HL-60/S4 (cell line): ENCODE data around the gene MTFP1.
"Not testable (repeated sequence)": the region's sequence is repeated elsewhere in the genome, so short reads cannot be mapped to it uniquely, and the experiment has no call there.

Experiments
- in situ Hi-C: fragments of 300-500 bp; cut with MboI; formaldehyde crosslinking; loops from 2 replicates; pipeline ENCODE4 v1.14.3; 2022; ENCODE audit warnings: low sequenced_read_pairs

Gene MTFP1

DNA sequence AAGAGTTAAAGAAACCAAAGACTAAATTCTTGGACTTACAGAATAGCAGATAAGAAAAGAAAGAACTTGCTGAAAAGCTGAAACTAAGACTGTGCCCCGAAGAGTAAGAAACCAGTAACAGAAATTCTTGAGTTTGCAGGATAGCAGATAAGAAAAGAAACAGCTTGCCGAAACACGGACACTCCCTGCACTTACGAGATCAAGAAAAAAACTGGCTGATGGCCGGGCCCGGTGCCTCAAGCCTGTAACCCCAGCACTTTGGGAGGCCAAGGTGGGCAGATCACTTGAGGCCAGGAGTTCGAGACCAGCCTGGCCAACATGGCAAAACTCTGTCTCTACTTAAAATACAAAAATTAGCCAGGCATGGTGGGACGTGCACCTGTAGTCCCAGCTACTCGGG lies 25.9 kb downstream of the MTFP1 start:
- in situ Hi-C loops = not testable (repeated sequence)

- in situ Hi-C loops = no loop called here
These were observed 27.3 kb downstream of the MTFP1 start for GRCh38 chr22:30452861-30453260.

DNA sequence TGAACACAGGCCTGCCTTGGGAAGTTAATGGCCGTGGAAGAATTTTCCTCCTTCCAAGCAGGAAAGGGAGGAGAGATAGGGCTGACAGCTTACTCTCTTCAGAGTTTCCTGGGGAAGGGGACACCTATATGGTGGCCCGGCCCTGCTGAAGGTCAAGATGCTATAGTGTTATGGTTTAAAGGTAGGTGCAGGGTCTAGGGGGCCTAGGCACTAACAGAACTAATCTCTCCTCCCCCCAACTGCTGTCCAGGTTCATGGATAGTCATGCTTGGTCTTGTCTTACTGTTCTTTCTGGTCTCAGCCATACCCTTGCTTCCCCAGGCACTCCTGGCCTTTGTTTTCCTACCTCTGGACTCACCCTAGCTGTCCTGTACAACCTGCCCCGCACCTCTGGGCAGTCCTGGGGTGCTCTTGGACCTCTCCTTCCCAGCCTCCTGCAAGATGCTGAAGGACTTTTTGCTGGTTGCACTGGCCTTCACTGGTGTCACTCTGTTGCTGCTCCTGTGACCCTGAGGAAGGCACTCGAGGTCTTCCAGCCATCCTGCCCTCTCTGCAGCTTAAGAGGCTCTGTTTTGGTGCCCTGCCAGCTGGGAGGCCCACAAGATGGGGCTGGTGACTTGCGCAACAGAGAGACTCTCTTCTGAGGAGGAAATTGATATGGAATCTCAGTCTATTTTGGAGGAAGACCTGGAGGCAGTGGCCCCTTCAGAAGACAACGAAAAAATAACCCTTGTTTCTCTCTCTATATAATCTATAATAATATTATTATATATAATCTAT lies 28.4 kb downstream of the MTFP1 start:
- in situ Hi-C loops = no loop called here

DNA sequence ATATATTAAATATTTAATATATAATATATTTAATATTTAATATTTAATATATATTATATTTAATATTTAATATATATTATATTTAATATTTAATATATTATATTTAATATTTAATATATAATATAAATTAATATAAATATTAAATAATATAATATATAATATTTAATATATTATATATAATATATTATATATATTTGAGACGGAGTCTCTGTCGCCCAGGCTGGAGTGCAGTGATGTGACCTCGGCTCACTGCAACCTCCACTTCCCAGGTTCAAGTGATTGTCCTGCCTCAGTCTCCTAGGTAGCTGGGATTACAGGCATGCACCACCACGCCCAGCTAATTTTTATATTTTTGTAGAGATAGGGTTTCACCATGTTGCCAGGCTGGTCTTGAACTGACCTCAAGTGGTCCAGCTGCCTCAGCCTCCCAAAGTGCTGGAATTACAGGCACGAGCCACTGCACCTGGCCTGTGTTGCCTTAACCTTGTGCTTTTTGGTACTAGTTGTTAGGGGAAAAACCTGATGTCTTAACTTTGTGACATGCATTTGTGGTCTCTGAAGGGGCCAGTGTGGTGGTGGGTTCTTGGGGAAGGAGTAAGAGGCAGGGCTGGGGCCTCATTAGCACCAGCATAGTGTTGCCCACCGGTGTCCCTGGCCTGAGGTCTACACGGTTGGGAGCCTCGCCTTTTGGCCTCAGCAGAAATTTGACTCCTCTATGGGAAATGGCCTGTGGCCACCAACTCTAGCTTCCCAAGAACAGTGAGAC lies 29.7 kb downstream of the MTFP1 start:
- in situ Hi-C loops = no loop called here

DNA sequence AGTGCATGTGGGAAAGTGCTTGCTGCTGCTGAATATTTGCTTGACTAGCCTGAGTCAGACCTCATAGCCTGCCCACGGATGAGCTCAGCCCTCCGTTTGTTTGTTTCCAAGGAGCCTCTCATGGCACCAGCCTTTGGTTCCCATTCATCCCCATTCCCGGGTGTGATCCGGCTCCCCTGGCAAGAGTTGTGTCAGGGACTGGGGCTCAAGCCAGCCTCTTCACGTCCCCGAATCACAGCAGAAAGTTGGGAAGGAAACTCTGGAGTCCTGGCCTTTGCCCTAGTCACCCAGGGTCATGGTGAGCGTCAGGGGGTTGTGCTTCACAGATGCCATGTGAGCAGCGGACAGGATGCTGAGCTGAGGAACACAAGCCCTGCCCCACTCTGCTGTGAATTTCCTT lies 32.4 kb downstream of the MTFP1 start:
- in situ Hi-C loops = no loop called here

DNA sequence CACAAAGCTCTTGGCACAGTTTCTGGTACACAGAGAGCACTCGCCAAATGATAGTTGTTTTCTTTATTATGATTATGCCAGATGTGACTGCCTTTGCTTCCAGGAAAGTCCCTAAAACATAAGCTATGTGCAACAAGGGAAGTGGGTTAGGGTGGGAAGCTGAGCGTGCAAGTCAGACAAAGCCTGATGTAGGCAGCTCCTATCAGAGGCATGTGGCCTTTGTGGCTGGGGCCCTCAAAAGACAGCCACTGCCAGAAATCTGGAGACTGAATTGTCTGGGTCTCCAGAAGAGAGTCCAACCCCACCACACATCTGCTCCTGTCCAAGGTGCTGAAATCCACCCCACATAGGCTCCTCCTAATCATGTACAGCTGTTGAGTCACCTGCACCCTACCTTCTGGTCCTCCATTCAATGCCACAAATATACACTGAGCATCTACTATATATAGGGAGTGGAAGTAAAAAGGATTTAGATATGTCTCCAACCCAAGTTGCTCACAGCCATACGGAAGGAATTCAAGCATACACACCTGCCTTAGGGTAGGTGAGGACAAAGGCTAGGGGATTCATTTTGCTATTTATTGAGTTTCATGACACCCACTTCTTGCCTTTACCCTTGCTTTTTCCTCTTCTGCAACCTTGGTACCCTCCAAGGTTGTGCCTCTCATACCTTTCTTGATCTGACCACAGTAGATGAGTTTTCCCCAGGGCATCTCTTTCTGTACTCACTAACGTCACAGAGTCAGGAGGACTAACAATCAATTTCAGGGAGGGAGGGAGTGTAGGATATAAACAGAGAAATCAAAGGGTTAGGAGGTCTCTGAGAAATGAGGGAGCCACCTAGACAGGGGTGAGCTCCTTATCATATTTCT lies 33.8 kb downstream of the MTFP1 start:
- in situ Hi-C loops = no loop called here

GRCh38 chr22:30460147-30460546 lies 34.6 kb downstream of the MTFP1 start:
- in situ Hi-C loops = no loop called here

DNA sequence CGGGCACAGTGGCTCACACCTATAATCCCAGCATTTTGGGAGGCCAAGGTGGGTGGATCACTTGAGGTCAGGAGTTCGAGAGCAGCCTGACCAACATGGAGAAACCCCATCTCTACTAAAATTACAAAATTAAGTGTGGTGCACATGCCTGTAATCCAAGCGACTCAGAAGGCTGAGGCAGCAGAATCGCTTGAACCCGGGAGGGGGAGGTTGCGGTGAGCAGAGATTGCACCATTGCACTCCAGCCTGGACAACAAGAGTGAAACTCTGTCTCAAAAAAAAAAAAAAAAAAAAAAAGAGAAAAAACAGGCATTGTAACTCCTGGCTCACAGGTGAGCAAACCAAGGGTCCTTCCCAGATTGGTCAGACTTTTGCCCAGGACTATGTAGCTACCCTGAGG lies 35.0 kb downstream of the MTFP1 start:
- in situ Hi-C loops = not testable (repeated sequence)

DNA sequence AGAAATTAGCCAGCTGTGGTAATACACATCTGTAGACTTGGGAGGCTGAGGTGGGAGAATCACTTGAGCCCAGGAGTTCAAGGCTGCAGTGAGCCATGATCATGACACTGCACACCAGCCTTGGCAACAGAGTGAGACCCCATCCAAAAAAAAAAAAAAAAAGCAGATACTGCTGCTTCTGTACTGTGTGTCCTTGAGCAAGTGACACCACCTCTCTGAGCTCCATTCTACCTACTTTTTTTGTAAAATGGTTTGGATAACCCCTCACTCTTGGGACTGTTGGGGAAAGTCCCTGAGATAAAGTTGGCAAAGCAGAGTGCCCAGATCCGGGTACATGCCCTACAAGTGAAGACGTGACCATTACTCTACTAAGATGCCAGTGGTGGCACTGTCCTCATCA lies 43.6 kb downstream of the MTFP1 start:
- in situ Hi-C loops = no loop called here

DNA sequence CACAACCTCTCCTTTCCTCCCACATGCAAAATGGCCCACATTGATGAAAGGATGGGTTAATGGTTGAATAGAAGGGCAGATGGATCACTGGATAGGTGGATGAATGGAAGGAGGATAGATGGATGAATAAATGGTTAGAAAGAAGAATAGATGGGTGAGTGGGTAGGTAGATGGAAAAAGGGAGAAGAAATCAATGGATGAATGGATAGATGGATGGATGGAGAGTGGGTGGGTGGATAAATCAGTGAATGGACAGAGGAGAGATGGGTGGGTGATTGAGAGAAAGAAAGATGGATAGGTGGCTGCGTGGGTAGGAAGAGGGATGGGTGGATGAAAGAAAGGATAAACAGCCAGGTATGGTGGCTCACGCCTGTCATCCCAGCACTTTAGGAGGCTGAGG lies 45.1 kb downstream of the MTFP1 start:
- in situ Hi-C loops = no loop called here

DNA sequence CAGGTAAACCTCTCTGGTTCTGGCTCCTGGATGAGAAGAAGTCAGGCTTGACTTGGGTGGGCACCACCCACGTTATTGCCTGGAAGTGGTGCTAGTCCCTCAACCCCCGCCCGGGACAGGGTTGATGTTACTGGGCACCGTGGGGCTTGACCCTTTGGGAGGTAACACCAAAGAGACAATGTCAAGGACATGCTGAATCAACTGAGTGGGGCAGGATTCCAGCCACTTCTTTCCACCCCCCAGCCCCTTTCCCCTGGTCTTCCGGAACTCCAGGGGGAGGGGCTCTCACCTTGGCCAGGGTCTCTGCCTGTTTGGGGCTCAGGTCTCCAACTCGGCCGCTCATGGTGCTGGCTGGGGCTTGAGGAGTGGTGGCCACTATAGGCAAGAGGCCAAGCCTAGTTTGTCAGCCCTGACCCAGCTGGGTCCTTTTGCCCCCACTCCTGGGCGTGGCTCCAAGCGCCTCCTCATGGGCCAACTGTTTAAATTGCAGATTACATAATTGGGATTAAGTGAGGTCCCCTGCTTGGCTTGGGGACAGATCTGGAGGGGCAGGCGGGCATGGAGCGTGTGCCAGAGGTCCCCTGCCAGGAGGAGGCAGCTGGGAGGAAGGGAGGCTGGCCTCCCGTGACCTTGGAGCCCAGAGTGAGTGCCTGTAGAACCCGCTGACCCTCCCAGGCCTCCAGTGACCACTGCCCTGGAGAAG lies 46.2 kb downstream of the MTFP1 start, which contains the start of gene SEC14L3:
TSS of gene SEC14L3 (minus strand) at position 402 of the 703 bp plus-strand sequence. CDS start at position 343, 59 bp downstream.
- in situ Hi-C loops = no loop called here

DNA sequence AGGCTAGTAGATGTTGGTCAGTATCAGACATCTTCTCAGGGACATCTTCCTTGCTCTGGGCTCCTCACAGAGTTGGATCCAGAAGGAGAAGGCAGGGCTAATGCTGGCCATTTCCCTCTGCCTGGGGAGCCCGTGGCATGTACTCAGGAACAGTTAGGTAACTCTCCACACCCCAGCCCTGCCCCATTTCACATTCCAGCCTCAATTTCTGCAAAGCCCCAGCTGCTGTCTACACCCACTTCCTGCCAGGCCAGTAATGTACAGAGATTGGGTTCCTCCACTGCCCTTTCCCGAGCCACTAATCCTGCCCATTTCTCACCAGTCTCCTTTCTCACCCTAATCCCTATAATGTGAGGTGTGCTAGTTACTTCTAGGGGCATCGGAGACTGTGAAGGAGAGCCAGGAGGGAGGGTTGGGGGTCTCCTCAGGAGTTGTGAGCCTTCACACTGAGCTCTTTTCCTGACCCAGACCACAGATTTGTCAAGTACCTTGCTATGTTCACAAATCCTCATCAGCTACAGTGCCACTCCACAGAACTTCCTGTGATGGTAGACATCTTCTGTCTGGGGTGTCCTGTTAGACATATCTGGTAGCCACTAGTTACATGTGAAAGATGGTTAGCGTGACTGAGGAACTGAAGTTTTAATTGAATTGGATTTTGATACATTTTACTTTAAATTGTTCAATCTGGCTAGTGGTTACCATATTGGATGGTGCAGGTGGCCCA lies 47.6 kb downstream of the MTFP1 start:
- in situ Hi-C loops = no loop called here

GRCh38 chr22:30474121-30474520 lies 48.6 kb downstream of the MTFP1 start:
- in situ Hi-C loops = no loop called here

GRCh38 chr22:30474683-30475424 lies 49.3 kb downstream of the MTFP1 start:
- in situ Hi-C loops = no loop called here
